ENCODE results near the gene KCNIP4.
A peak's percentile ranks its signal among the peaks of the same experiment; 100 is the strongest.

Gene KCNIP4

DNA sequence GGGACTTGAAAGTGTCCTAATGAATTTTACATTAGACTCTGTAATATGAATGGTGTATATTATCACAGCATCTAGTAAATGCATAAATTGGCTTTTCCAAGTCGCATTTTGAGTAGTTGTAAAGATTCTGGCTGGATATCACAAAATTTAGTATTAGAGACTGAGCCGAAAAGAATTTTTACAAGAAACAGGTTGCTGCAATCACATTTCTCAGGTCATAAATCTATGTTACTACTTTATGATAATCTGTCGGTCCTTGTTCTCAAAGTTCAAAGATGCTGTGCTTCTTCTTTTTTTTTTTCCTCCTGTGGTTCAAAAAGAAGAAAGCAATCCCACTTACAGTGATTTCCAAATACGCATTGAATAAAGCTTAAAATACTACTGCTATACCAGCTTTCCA, 253.4 kb downstream of the KCNIP4 start:
- DNase-seq = no peak

DNA sequence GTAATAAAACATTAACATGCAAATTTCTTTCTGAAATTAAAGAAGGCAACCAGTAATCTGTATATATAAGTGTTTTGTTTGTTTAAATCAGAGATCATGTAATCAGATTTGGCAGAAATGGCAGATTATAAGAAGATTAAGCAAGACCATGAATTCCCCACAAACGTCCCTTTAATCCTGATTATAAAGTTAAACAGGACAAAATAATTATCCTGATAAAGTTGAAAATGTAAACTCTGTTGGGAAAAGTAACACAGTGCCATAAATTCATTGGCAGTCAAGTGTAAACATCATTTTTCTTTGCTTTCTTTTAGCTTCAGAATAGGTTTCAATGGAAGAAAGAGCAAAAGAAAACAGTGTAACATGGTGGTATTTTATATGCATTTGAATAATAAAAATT, 256.3 kb downstream of the KCNIP4 start:
- DNase-seq = no peak

DNA sequence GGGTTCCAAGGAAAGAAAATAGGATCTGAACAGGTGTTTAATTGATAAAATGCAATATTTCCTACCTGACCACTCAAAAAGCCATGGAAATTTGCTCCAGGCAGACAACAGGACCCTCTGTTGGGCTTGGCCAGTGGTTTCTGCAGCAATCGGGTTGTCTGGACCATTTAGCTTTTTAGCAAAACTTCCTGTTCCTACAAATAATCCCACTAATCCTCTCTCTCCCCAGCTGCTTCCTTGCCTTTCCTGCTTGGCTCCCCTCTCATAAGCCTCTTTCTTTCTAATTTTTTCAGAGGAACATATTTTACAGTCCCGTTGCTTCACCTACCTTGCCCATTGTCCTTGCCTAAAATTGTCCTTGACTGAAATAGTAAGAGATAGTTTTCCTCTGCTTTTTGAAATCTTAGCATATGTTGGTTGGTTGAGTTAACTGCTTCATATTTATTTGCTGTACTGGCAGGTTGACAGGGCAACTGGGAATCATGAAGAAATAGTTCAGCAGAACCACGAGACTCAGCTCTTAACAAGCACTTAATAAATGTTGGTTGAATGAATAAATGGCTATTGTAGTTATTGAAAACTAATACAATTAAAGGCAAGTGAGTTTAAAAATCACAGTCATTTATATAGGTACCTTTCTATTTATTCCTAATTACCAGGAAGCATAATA, 259.8 kb downstream of the KCNIP4 start:
- no peak for DNase-seq

DNA sequence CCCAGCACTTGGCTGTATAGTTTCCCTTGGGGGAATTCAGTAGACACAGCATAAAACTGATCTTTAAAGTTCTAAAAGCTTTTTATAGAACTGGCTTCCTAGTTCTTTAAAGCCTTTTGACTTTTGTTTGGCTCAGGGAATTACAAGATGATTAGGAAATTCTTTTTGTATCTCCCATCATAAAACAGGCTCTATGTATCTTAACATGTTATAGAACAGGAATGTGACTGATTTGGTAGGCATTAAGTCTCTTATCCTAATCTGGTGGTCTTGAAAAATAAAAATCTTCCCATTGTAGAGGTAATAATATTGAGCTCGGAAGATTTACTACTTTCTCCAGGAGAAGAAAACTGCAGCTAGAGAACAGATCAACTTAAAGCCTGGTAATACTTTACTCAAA, 262.7 kb downstream of the KCNIP4 start:
- DNase-seq = no peak

DNA sequence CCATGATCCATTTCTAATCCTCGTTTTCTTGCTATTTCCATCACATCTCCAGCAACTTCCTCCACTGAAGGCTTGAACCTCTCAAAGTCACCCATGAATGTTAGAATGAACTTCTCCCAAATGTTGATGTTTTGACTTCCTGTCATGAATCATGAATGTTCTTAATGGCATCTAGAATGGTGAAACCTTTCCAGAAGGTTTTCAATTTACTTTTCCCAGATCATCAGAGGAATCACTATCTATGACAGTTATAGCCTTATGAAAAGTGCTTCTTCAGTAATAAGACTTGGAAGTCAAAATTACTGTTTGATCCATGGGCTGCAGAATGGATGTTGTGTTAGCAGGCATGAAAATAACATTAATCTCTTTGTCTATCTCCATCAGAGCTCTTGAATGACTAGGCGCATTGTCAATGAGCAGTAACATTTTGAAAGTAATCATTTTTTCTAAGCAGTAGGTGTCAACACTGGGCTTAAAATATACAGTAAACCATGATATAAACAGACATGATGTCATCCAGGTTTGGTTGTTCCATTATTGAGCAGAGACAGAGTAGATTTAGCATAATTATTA, 268.2 kb downstream of the KCNIP4 start:
- no peak for DNase-seq

DNA sequence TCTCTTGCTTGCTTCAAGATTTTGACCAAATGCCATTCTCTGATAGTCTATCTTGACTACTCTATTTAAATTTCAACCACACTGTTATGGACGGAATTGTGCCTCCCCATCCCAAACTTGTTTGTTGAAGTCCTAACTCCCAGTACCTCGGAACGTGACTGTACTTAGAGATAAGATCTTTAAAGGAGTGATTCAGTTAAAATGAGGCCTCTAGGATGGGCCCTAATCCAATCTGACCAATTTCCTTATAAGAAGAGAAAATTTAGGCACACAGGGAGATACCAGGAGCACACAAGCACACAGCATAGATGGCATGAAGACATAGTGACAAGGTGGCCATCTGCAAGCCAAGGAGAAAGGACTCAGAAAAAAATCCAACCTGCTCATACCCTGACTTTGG, 269.9 kb downstream of the KCNIP4 start:
- DNase-seq = no peak

DNA sequence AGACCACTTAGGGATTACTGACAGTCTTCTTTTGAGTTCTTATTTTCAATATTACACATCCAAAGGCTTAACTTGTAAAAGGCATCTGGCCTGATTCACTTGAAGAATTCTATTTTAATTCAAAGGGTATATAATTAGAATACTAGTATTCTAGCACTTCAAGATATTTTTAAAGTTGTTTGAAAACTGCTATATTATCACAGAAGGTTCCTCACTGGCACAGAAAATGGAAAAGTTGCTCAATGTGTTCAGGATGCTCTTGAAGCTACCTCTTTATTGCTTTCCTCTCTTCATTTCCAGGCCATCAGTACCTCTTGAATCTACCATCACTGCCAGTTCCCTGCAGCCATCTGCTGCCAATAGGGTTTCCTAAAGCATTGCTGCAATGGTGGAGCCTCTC, 271.4 kb downstream of the KCNIP4 start:
- DNase-seq = no peak

DNA sequence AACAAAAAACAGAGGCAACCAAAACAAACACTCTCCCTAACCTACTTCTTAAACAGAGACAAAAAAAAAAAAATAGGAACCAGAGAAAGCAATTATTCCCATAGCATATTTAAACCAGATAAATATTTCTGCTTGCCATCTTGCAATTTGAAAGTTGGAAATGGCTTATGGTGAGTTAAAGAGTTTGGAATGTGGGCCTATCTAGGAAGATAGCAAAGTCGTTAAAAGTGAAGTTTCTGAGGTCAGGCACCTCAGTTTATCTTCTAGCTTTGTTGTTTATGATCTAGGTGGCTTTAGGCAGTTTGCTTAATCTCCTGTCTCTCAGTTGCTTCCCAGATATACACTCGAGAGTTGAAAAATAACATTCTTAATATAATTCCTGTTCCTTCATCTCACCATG, 284.2 kb downstream of the KCNIP4 start:
- no peak for DNase-seq

DNA sequence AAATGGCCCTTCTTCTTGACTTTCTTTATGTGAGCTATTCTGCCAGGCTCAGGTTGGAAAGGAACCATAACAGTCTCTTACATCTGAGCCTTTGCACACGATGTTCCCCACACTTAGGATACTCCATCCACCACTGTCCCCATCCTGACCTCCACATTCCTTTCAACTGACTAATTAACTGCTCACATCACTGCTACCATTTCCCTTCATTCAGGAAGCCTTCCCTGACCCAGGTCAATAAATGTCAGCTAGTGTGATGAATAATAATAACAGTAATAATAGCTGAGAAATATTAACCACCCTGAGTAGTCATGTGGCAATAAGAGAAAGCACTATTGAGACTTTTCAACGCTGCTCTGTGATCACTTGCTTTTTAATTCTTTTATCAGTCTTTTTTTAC, 291.7 kb downstream of the KCNIP4 start:
- DNase-seq = no peak

DNA sequence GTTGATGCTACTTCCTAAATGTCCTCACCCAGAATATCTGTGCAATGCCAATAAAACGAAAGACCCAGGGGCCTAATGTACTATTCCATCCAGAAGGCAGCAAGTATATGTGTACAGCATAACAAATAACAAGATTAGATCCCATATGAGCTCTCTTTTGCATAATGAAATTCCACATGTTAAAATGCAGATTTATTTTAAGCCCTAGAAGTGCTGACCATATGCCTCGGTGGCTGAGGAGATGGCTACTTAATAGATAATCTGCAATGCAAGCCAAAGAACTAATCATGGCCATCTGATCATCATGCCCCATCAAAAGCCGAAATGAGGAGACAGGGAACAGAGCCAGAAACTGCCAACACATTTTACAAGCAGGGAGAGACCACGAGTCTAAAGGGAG, 293.5 kb downstream of the KCNIP4 start:
- DNase-seq = no peak

DNA sequence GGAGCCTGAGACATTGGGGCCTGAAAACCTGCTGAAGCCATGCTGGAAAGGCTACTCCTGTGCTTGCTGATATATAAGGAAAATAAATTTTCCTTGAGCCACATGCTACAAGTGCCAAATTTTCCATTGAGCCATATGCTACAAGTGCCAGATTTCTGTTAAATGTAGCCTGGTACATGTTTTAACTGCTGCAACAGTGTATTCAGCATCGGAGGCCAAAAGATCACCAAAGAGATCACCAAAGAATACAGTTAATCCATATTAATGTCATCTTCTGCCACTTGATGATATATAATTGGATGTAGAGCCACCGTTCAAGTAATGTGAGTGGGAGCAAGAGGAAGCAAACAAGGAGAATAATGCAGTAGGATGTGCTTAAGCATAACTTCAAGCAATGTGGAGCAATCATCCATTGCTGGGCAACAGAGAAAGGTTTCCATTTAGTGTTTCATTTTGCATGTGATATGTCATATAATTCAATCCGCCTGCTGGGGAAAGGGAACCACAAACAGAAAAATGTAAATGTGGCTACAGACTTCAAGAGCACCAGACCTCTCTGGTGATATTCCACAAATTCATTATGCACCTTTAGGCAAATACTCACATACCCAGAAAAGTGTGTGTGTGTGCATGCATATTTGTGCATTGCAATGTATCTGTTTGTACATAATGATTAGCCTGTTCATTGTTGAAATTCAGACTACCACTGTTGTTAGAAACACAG, 295.9 kb downstream of the KCNIP4 start:
- no peak for DNase-seq

DNA sequence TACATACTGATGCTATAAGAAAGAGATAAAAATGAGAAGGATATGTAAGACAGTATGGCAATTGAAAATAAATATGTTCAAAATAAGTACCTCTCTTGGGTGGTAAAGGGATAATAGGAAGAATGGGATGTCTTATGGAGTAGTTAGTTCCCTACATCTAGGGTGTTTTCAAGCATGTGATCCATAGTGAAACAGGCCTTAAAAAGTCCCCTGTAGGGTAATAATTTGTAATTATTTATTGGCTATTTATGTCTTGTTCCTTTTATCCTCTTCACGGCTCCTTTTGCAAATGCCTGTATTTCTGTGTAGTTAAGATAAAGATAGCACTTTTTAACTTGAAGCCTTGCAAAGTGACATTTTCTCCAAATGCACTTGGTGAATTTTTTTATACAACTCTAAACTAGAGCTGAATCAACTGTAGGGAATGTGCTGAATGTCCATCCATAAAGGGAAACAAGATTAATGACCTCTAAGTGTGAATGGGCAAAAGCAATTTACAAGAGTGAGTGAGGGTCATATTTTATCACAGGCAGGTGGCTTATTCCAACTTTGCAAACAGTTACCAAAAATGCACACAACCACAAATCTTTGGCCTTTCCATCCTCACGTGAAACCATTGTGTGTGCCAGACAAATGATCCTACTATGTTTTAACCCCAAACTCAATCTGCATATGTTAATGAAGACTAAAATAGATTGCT, 299.0 kb downstream of the KCNIP4 start:
- no peak for DNase-seq

DNA sequence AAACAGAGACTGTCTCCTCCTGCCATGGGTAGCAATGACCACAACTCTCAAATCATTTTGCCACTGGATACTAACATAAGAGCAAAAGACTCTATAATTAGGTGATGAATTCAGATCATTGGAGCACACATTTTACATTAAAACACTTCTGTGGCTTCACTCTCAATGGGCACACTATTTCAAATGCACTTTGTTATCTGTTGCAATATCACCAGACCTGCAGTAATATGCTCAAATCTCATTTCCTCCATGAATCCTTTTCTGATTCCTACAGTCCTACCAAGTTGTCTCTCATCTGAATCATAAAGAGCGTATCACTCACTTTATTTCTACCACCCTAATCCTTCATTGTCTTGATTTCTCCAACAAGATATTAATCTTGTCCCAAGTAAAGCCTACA, 302.8 kb downstream of the KCNIP4 start:
- no peak for DNase-seq

DNA sequence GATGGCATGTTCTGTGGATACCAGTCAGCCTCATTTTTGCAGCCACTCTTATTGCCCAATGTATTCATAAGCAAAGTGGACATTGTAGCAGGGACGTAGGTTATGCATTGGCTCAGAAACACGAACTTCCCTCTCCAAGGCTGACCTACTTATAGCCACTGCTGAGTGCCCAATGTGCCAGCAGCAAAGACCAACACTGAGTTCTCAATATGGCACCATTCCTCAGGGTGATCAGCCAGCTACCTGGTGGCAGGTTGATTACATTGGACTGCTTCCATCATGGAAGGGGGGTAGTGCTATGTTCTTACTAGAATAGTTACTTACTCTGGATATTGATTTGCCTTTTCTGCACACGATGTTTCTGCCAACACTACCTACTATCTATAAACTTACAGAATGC, 306.9 kb downstream of the KCNIP4 start:
- DNase-seq = no peak

DNA sequence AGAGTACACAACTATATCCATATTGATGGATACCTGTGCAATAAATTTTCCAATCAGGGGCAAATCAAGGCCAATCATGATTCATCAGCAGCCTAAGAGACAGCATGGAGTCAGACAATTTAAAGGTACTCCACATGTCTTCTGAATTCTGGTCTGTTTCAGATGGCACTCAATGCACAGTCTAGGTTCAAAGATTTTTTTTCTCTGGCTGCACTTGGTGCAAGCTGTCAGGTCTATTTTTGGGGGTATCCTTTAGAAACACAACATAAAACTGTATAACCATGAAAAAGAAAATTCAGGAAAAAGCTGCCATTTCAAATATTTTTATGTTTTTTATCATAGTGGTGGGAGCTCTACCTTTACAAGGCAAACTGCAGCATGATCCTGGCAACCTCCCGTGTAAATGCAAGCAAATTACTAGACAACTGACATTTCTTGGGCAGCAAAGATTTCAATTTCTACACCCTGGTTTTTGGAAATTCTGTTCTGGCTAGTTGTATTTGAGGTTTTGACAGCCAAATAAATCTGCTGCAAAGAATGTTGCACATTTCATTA, 310.3 kb downstream of the KCNIP4 start:
- DNase-seq = no peak

DNA sequence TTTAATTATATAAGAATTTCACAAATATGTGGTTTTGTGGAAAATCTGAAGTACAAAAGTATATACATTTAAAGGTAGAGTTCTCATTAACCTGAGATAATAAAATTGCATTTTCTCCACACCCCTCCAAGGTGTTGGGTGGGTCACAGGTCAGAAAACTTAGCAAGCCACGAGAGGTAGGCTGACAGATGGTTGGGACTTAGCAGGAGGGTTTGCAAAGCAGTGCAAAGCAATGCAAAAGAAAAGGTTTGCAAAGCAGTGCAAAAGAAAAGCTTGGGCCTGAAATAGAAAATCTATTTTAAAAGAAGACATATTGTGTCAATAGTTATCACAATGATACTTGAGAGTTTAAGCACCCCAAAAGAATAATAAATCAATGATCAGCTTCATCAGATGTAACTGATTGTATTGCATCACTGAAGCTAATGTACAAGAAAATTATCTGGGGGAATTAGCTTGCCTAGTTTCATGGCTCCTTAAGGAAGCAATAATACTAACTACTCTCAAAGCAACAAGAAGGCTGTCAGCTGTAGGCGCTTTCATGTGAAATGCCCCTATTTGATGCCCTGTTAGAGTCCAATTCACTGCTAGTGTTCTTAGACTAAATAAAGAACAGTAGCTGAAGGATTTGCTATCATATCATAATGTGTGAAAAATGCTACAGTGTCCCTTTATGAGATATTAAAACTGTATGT, 319.5 kb downstream of the KCNIP4 start:
- no peak for DNase-seq

DNA sequence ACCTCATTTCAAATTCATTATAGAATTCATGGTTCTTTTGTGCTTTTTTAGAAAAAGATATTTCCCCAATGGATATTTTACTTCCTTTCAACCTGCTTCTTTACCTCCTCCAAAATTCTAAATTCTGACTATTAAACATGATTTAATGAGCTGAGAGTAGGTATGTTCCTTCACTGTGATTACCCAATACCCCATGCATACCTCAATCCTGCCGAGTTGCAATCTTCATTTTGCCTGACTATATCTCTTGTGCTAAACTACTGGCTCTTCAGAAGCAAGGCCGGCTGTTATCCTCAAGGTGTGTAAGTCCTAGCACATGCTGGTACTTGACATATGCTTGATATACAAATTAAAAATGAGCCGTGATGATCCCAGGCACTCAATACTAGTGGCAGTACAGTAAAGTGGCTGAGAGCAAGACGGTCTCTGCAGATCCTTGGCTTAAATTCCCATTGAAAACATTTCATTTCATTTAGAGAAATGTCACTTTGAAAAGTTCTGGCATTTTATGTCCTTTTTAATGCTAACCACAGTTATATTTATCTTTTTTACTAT, 320.4 kb downstream of the KCNIP4 start:
- DNase-seq = no peak

DNA sequence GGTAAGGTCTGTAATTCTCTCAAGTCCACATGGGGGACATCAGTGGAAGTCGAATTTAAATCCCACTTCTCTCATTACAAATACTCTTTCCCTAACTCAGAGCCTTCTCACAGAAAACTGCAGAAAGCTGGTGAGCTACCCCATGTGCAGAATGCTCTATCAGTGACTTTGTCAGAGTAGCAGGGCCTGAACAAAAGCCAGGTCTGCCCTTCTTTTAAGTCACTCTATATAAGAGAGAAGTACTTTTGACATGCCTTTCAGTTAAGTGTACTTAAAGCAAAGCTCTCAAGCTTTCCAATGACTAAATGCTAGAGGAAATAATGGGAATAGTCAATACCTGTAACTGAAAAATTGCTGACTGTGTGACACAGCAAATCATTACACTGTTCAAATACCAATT, 323.1 kb downstream of the KCNIP4 start:
- no peak for DNase-seq

DNA sequence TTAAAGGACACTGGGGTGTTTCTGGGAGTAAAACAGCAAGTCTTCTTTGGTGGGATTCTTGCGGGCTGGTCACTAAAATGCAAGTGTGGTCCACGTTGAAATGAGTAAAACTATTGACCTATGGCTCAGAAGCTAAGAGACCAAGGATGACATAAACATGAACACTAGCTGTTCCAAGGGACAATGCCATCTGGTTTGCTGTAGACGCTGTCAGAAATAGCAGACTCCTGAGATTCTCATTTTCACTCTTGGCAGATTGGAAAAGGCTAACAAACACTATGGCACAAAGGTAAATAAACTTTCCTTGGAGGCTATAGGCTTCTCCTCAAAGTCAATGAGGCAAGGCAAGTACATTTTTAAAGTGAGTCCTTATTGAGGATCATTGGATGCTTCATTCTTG, 343.6 kb downstream of the KCNIP4 start:
- no peak for DNase-seq

DNA sequence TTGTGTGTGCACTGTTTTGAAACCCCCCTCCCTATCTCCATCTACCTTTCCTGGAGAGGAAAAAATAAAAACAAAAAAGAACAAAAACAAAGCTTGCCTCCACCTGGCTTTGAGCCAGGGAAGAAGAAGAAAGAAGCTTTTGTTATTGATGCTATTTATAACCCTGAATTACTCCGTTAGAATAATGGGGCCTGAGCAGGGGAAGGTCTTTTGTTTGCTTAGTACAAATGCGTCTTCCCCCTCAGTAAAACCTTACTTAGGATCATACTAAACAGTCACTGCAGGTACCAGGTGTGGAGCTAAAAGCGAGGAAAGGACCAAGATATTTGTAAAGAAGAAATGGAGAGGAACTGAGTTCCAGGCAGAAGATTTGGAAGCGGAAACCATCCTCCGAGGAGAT, 352.1 kb downstream of the KCNIP4 start:
- peak in 5 of 51 donors; percentile 2 to 44 (median 10) for DNase-seq

DNA sequence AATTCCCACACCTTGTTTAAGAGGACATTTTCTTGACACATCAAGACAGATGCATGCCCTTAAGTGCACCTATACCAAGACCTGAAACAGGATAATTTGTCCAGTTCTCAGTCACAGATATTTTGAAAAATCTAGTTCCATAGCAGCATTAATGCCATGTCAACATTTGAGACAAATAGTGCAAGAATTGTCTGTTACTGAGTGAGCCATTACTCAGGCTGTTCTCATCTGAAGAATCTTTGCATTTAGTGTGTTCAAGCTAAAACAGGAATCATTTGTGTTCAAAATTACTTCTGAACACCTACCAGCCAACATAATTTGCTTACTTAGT, 354.9 kb downstream of the KCNIP4 start:
- DNase-seq = no peak

Data from hypothalamus (tissue), 51 donors.